HG03064 (cell line): Measurements from ENCODE around the gene GBGT1.

Source experiments
- ATAC-seq: cut with Tn5 transposase; IDR thresholded peaks from one replicate; pipeline ENCODE4 v1.9.1; 2021; ENCODE audit warnings: low read depth; ENCODE audit not compliant: unreplicated experiment

The GBGT1 gene

DNA sequence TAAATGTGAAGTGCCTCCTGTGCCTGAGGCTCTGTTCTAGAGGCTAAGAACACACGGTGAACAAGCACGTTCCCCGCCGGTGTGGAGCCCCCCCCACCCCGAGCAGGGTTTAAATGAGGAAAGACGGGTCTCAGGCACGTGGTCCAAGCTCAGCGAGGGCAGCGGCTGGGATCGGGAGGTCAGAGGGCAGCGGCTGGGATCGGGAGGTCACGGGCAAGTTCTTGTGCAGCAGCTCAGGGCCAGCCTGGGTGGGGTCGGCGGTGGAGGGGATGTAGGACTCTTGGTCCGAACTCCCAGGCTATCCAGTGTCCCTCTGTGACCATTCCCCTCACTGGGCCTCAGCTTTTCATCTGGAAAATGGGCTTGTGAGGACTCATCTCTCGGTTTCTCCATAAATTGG, 2.7 kb upstream of the GBGT1 start:
- no peak for ATAC-seq

- no peak for ATAC-seq
Observed at GRCh38 chr9:133165452-133165730, 1.7 kb upstream of the GBGT1 start.

- no peak for ATAC-seq
Observed at GRCh38 chr9:133164191-133164590, 477 bp upstream of the GBGT1 start.

- no peak for ATAC-seq
Observed at GRCh38 chr9:133162861-133163503, 732 bp downstream of the GBGT1 start.

GRCh38 chr9:133161547-133161950, 2.2 kb downstream of the GBGT1 start:
- no peak for ATAC-seq

DNA sequence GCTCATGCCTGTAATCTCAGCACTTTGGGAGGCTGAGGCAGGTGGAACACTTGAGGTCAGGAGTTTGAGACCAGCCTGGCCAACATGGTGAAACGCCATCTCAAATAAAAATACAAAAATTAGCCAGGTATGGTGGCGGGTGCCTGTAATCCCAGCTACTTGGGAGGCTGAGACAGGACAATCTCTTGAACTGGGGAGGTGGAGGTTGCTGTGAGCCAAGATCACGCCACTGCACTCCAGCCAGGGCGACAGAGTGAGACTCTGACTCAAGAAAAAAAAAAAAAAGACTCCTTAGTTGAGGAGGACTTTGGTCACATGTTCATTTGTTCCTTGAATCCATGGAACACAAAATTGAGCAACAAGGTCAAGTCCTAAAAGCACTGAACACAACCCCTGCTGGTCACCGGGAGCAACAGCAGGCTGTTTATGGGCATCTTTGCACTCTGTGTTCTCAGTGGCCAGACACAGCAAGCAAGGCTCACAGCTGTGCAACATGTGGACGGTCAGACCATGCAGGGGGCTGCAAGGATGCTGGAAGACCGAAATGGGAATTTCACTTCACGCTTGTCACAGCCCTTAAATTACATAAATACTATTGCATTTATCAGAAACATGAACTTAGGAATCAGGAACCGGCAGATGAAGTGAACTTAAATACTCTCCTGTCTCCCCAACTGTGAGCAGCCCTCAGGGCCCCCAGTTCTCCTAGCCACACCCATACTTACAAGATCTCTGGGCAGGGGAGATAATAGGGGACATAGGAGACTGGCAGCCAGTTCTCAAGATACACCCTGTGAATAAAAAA, 2.8 kb downstream of the GBGT1 start:
- ATAC-seq, result no peak

- ATAC-seq, result no peak
Observed at GRCh38 chr9:133158695-133159094, 5.0 kb downstream of the GBGT1 start.

GRCh38 chr9:133155156-133155555, 8.6 kb downstream of the GBGT1 start:
- ATAC-seq, result no peak

GRCh38 chr9:133154097-133154989, 9.4 kb downstream of the GBGT1 start:
- no peak for ATAC-seq

DNA sequence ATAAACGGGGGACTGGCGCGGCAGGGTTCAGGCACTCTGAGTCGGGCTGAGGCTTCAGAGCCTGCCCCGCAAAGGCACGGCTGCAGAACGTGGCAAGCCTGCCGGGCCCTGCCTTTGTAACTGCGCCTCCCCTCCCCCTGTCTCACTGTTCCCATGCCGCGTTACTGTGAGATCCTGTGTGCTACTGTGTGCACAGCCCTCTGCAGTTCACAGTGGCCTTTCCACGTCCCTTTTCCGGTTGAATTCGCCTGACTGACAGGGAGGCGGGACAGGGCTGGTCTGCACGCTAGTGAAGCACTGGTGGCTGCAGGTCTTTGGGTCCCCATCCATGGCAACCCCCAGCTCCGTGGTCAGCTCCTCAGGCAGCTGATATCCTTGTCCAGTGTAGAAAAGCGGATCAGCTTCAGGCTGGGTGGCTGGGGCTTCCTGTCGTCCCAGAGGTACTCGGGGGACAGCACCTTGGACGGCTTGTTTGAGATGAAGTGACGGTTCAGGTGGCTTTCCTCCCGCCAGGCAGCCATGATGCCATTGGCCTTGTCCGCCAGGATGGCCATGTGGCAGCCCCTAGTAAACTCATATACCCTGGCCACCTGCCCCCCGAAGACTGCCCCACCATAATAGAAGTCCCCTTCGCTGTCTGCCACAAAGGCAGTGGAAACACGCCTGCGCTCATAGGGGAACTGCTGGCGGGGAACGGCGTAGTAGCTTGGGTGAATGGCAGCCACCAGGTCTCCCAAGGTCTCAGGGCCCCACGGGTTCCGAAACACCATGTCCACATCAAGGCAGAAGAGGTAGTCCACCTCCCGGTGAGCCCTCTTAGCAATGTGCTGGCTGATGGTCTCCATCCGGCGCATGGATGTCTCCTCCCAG, 10.3 kb downstream of the GBGT1 start:
- ATAC-seq, result no peak

GRCh38 chr9:133151601-133152525, 11.9 kb downstream of the GBGT1 start:
- ATAC-seq, result no peak

DNA sequence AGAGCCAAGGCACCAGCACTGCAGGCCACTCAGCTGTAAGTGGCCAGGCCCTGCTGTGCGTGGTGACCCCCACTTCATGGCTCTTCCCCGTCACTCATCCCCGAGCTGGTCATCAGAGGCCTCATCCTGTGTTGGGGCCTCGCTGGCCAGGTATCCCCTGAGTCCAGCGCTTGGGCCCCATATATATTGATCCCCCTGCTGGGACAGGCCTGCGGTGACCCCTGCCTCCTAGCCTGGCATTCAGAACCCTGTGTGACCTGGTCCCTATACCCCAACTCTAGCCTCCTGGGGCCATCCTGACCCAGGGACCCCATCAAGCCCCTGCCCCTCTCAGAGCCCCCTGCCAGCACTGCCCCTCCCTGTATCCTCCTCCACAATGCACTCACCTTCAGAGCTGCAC, 12.7 kb downstream of the GBGT1 start:
- ATAC-seq, result no peak

- peak; percentile 60 for ATAC-seq
Observed at GRCh38 chr9:133149130-133150015, 14.3 kb downstream of the GBGT1 start.

- ATAC-seq, result peak; percentile 13
Observed at GRCh38 chr9:133148199-133149129, 15.2 kb downstream of the GBGT1 start.

- no peak for ATAC-seq
Observed at GRCh38 chr9:133147412-133148198, 16.1 kb downstream of the GBGT1 start.

DNA sequence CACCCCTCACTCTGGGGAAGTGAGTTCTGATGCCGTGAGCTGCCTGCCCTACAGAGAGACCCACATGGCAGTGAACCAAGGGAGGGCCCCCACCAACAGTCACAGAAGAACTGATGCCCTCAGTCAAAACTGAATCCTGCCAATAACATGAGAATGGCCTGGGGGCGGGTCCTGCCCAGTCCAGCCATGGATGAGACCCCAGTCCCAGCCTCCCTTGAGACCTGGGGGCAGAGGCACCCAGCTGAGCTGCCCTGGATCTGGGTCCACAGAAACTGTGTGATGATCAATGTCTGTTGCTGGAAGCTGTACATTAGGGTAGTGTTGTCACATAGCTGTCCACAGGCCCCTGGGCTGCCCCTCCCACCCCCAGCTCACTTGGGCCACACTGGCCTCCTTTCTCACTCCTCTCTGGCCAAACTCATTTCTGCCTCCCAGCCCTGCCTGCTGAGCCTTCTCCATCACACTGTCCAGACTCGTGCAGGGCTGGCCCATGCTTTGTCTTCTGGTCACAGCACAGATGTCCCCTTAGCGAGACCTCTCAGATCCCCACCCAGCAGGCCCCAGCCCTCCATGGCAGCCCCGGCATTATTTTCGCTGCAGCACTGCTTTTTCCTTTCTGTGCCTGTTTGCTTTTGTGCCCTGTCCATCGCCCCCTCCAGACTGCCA, 16.8 kb downstream of the GBGT1 start:
- ATAC-seq, result no peak
